Caco-2 (cell line): ENCODE results near the gene FARP1. TPM values are rescaled to one million over a fixed set of nuclear protein-coding genes. Genes with fewer than 3 reads are reported as not detected.

Source experiments
- BruUV-seq: library from RNA; stranded (reverse); fragments of 400-500 nt; replicated peaks from 2 replicates; lab custom pipeline; 2021; lab: Mats Ljungman, UMichigan
- CTCF ChIA-PET: fragments of 300-600 bp; sonication (Branson Sonifier 250); formaldehyde crosslinking; loops from one replicate; lab custom pipeline; 2022; ENCODE audit warnings: antibody characterized with exemption; lab: Charles Lee
- POLR2A ChIA-PET: fragments of 300-600 bp; sonication (Branson Sonifier 250); formaldehyde crosslinking; loops from one replicate; lab custom pipeline; 2022; ENCODE audit warnings: antibody characterized with exemption; lab: Charles Lee
- DNase-seq, 2 experiments: peaks; one replicate each; pipeline versions ENCODE4 v3.0.0 to v3.0.0-alpha.2; 2020 to 2022
- H3K27me3 ChIP-seq: replicated peaks from 2 replicates; pipeline ENCODE4 v1.6.0; 2011; ENCODE audit warnings: low read length; ENCODE audit not compliant: control insufficient read depth, insufficient read depth
- H3K36me3 ChIP-seq: 2 replicates; pipeline ENCODE4 v1.5.1; 2011; ENCODE audit warnings: low read length; ENCODE audit not compliant: control insufficient read depth, insufficient read depth
- H3K4me1 ChIP-seq: fragments of 250-450 bp; sonication (Bioruptor Pico); 2 replicates; pipeline ENCODE4 v1.5.1; 2020; ENCODE audit warnings: mild to moderate bottlenecking
- H3K4me3 ChIP-seq: 2 replicates; pipeline ENCODE4 v1.5.1; 2011; ENCODE audit warnings: low read depth, mild to moderate bottlenecking, control low read depth, low read length
- H3K9me3 ChIP-seq: fragments of 250-450 bp; sonication (Bioruptor Pico); 2 replicates; pipeline ENCODE4 v1.5.1; 2020; ENCODE audit warnings: mild to moderate bottlenecking, moderate library complexity
- H3K27ac Mint-ChIP-seq: one replicate; pipeline ENCODE4 v1.8.0; 2022; ENCODE audit warnings: mixed read lengths; ENCODE audit not compliant: unreplicated experiment
- H3K27me3 Mint-ChIP-seq: one replicate; pipeline ENCODE4 v1.8.0; 2022; ENCODE audit warnings: mixed read lengths; ENCODE audit not compliant: insufficient read depth, unreplicated experiment
- H3K36me3 Mint-ChIP-seq: one replicate; pipeline ENCODE4 v1.8.0; 2022; ENCODE audit warnings: mild to moderate bottlenecking, mixed read lengths; ENCODE audit not compliant: insufficient read depth, unreplicated experiment
- H3K4me1 Mint-ChIP-seq: one replicate; pipeline ENCODE4 v1.8.0; 2022; ENCODE audit warnings: low read depth, mixed read lengths; ENCODE audit not compliant: unreplicated experiment
- H3K4me3 Mint-ChIP-seq: one replicate; pipeline ENCODE4 v1.8.0; 2022; ENCODE audit warnings: mild to moderate bottlenecking, moderate library complexity, mixed read lengths; ENCODE audit not compliant: unreplicated experiment
- H3K9me3 Mint-ChIP-seq: one replicate; pipeline ENCODE4 v1.8.0; 2022; ENCODE audit warnings: mixed read lengths; ENCODE audit not compliant: unreplicated experiment
- CTCF ChIP-seq, 2 experiments: fragments of 200-600 bp in 1 of 2; IDR thresholded peaks; 1 replicate in 1 of 2; 2 replicates in 1 of 2; pipeline versions ENCODE4 v1.5.1 to v1.8.0; 2011 to 2022; ENCODE audit warnings: antibody characterized with exemption in 1 of 2, control low read depth in 1 of 2, inconsistent platforms in 1 of 2, low read depth in 1 of 2, low read length in 1 of 2, mild to moderate bottlenecking in 1 of 2, moderate library complexity in 1 of 2; ENCODE audit not compliant: insufficient read depth in 1 of 2, severe bottlenecking in 1 of 2, unreplicated experiment in 1 of 2
- intact Hi-C: fragments of 100-400 bp; cut with micrococcal nuclease; formaldehyde crosslinking; loops from one replicate; pipeline ENCODE4 v1.10.0; 2022; ENCODE audit not compliant: unreplicated experiment
- total RNA-seq: library from RNA; stranded (reverse); gene quantifications from 2 replicates; pipeline ENCODE4 v1.2.3, GENCODE V29; 2022

FARP1 gene
- total RNA-seq, 1 experiment from 2014 or later = 189 TPM

DNA sequence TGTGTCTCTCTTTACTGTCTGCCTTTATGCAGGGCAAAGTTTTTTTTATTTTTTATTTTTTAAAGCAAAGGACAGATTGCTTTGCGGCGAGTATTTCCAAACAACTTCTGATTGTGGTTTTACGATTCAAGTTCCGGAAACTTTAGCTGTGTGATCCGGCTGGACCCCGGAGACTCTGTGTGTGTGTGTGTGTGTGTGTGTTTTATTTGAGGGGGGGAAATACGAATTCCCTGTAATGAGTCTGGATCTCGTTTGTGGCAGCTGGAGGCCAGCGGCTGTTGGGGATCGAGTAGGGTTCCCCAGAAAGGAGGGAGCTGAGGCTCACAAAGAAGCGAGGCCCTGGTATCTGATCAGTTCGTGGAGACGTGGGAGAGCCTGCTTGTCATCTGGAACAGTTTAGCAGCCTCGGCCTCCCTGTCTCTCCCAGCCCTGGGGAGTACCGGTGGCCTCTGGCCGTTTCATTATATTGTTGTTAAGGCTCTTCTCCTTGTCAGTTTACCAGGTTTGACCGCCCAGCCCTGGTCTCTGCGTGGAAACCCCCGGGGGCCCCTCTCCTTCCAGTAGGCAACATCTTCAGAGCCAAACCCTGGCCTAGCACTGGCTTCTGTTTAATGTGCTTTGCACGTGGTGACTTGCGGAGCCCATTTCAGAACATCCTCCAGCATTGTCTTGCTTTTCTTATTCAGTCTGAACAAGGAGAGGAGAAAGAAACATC lies 1.3 kb downstream of the FARP1 start:
- POLR2A ChIA-PET = no interaction called here
- no peak for DNase-seq
- peaks cover 16% of the 10 kb centered on the region for H3K4me1 Mint-ChIP-seq
- peak overlapping the region; percentile 95 for H3K4me3 Mint-ChIP-seq
- no peaks in the 10 kb centered on the region for H3K9me3 Mint-ChIP-seq
- CTCF ChIA-PET = no interaction called here
- H3K27me3 Mint-ChIP-seq = no peaks in the 10 kb centered on the region
- no peak for TF ChIP-seq CTCF (IDR thresholded peaks at IDR 0.05; ENCODE audit: insufficient read depth in 1 of 2, low read depth in 1 of 2, low read length in 1 of 2, severe bottlenecking in 1 of 2, unreplicated experiment in 1 of 2)
- H3K9me3 ChIP-seq = no peaks in the 10 kb centered on the region
- H3K36me3 ChIP-seq = no peaks in the 10 kb centered on the region
- no peaks in the 10 kb centered on the region for H3K27me3 ChIP-seq
- intact Hi-C loops = loop anchor here (10.0 kb wide), 2 partner anchors 181 to 521 kb away; no protein-coding TSS in a partner anchor
- peaks cover 37% of the 10 kb centered on the region for H3K4me1 ChIP-seq
- H3K36me3 Mint-ChIP-seq = peaks cover 4% of the 10 kb centered on the region
- BruUV-seq = TSS peak; percentile 44
- H3K4me3 ChIP-seq = peak overlapping the region; percentile 69
- peak overlapping the region; percentile 91 for H3K27ac Mint-ChIP-seq

GRCh38 chr13:98144801-98145350 lies 2.0 kb downstream of the FARP1 start:
- Mint-ChIP-seq H3K4me1 (peaks cover 19% of the 10 kb centered on the region), H3K27ac (peak overlapping the region; percentile 91), H3K9me3 (no peaks in the 10 kb centered on the region), H3K36me3 (peaks cover 7% of the 10 kb centered on the region), H3K27me3 (no peaks in the 10 kb centered on the region), H3K4me3 (peak overlapping the region; percentile 95)
- H3K4me1 ChIP-seq = peaks cover 37% of the 10 kb centered on the region
- H3K4me3 ChIP-seq = peak overlapping the region; percentile 69
- DNase-seq = peak; percentile 58 to 68
- no peaks in the 10 kb centered on the region for H3K36me3 ChIP-seq
- POLR2A ChIA-PET = no interaction called here
- BruUV-seq = no TSS peak
- intact Hi-C loops = loop anchor here (1.0 to 10.0 kb wide), 3 partner anchors 128 to 520 kb away; no protein-coding TSS in a partner anchor
- no peaks in the 10 kb centered on the region for H3K9me3 ChIP-seq
- TF ChIP-seq CTCF (IDR thresholded peaks at IDR 0.05; ENCODE audit: insufficient read depth in 1 of 2, low read depth in 1 of 2, low read length in 1 of 2, severe bottlenecking in 1 of 2, unreplicated experiment in 1 of 2) = peak in 1 of 2 experiments; percentile 21
- H3K27me3 ChIP-seq = no peaks in the 10 kb centered on the region
- CTCF ChIA-PET = no interaction called here

DNA sequence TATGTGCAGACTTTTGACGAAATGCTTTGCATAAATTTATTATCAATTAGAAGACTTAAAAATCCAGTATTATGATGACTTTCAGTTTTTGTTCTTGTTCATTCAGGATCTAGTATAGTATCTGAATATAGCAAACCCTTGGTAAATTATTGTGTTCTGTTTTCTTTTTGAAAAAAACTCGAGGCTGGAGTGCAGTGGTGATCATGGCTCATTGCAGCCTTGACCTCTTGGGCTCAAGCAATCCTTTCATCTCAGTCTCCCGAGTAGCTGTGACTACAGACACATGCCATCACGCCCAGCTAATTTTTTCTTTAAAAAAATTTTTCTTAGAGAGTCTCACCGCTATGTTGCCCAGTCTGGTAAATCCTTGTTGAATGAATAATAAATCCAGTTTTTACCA lies 4.6 kb downstream of the FARP1 start:
- Mint-ChIP-seq H3K27ac (no peak overlapping the region), H3K27me3 (no peaks in the 10 kb centered on the region), H3K4me3 (no peak overlapping the region), H3K4me1 (peaks cover 15% of the 10 kb centered on the region), H3K36me3 (peaks cover 7% of the 10 kb centered on the region), H3K9me3 (no peaks in the 10 kb centered on the region)
- POLR2A ChIA-PET = no interaction called here
- intact Hi-C loops = loop anchor here (10.0 kb wide), 2 partner anchors 177 to 517 kb away; no protein-coding TSS in a partner anchor
- Histone ChIP-seq H3K9me3 (no peaks in the 10 kb centered on the region), H3K4me3 (no peak overlapping the region), H3K4me1 (peaks cover 26% of the 10 kb centered on the region), H3K36me3 (no peaks in the 10 kb centered on the region), H3K27me3 (no peaks in the 10 kb centered on the region)
- no TSS peak for BruUV-seq
- no peak for DNase-seq
- no peak for TF ChIP-seq CTCF (IDR thresholded peaks at IDR 0.05; ENCODE audit: insufficient read depth in 1 of 2, low read depth in 1 of 2, low read length in 1 of 2, severe bottlenecking in 1 of 2, unreplicated experiment in 1 of 2)
- CTCF ChIA-PET = no interaction called here
